PFSK-1 (cell line): Measurements from ENCODE around the gene ZNF385D.

ENCODE experiments used
- POLR2AphosphoS5 ChIP-seq: IDR thresholded peaks from 2 replicates; pipeline ENCODE4 v1.6.1; 2012; ENCODE audit warnings: low read depth, mild to moderate bottlenecking, control low read depth, low read length, moderate library complexity
- REST ChIP-seq, 2 experiments: IDR thresholded peaks; 2 replicates each; pipeline versions ENCODE4 v1.6.1 to v1.8.0; 2011 to 2012; ENCODE audit warnings: low read depth in 2 of 2, low read length in 2 of 2, control low read depth in 1 of 2, inconsistent platforms in 1 of 2, mild to moderate bottlenecking in 1 of 2, moderate library complexity in 1 of 2; ENCODE audit not compliant: insufficient read depth in 1 of 2
- TAF1 ChIP-seq: IDR thresholded peaks from 2 replicates; pipeline ENCODE4 v1.6.1; 2012; ENCODE audit warnings: low read length, control low read depth, borderline replicate concordance; ENCODE audit not compliant: insufficient read depth

GRCh38 chr3:21786438-21786797 lies 35.4 kb upstream of the ZNF385D start:
- TF ChIP-seq TAF1, result no peak
- no peak for TF ChIP-seq POLR2AphosphoS5
- no peak for TF ChIP-seq REST (IDR thresholded peaks at IDR 0.05; ENCODE audit: insufficient read depth in 1 of 2, low read depth in 2 of 2, low read length in 2 of 2)
